Vagina (tissue), 2 donors: Measurements from ENCODE around the gene GSTM4. TPM values are rescaled to one million over a fixed set of nuclear protein-coding genes. Genes with fewer than 3 reads are reported as not detected.
A peak's percentile ranks its signal among the peaks of the same experiment; 100 is the strongest.

ENCODE experiments used
- DNase-seq, 2 donors: peaks; one replicate each; pipeline ENCODE4 v3.0.0-alpha.2; 2017; ENCODE audit errors: extremely low spot score in 2 of 2
- H3K27ac ChIP-seq: fragments of 200-600 bp; sonication (generic); one replicate; pipeline ENCODE4 v1.5.1; 2019
- H3K27me3 ChIP-seq: fragments of 200-600 bp; sonication (generic); one replicate; pipeline ENCODE4 v1.5.1; 2019
- H3K36me3 ChIP-seq, 2 donors: fragments of 200-600 bp; sonication (generic); one replicate each; pipeline ENCODE4 v1.5.1; 2017 to 2019
- H3K4me1 ChIP-seq: fragments of 200-600 bp; sonication (generic); one replicate; pipeline ENCODE4 v1.5.1; 2019
- H3K4me3 ChIP-seq, 2 donors: fragments of 200-600 bp; sonication (generic); 1 replicate in 1 of 2; 2 replicates in 1 of 2; pipeline ENCODE4 v1.5.1; 2016 to 2019
- H3K9me3 ChIP-seq: fragments of 200-600 bp; sonication (generic); one replicate; pipeline ENCODE4 v1.5.1; 2019
- CTCF ChIP-seq, 3 experiments: fragments of 450-650 bp in 2 of 3; fragments of 200-600 bp in 1 of 3; sonication (generic) in 1 of 3; IDR thresholded peaks; one replicate each; pipeline ENCODE4 v1.5.1; 2017 to 2019; ENCODE audit warnings: antibody characterized with exemption in 3 of 3, mild to moderate bottlenecking in 2 of 3, moderate library complexity in 2 of 3
- POLR2A ChIP-seq, 2 donors: fragments of 450-650 bp; IDR thresholded peaks; one replicate each; pipeline ENCODE4 v1.6.1; 2017; ENCODE audit warnings: antibody characterized with exemption in 2 of 2, mild to moderate bottlenecking in 2 of 2, moderate library complexity in 2 of 2
- POLR2AphosphoS5 ChIP-seq, 2 donors: sonication (generic); formaldehyde crosslinking; IDR thresholded peaks; one replicate each; pipeline ENCODE4 v1.9.0; 2017; ENCODE audit warnings: antibody characterized with exemption in 2 of 2, mild to moderate bottlenecking in 2 of 2, low read depth in 1 of 2; ENCODE audit not compliant: insufficient read depth in 1 of 2
- intact Hi-C: fragments of 100-400 bp; cut with DNase I; formaldehyde crosslinking; loops from one replicate; pipeline ENCODE4 v1.15.1; 2023
- total RNA-seq: library from RNA; depleted of rRNA; stranded (reverse); fragments of >200 nt; gene quantifications from one replicate; pipeline ENCODE4 v1.2.3, GENCODE V29; 2016

GSTM4 gene
- total RNA-seq, 1 donor from 2014 or later: 36.1 TPM

- H3K4me3 ChIP-seq: peak overlapping the region; percentile 69 to 83
- DNase-seq: no peak
- intact Hi-C loops: loop anchor here (10.0 kb wide), 1 partner anchor 77 kb away; the partner anchor contains the start of gene GNAI3
- peaks cover 64% of the 10 kb centered on the region for H3K4me1 ChIP-seq
- H3K27ac ChIP-seq: peak overlapping the region; percentile 91
- no peaks in the 10 kb centered on the region for H3K27me3 ChIP-seq
- no peaks in the 10 kb centered on the region for H3K9me3 ChIP-seq
- TF ChIP-seq POLR2A (IDR thresholded peaks at IDR 0.05) (no peak), CTCF (IDR thresholded peaks at IDR 0.05) (no peak), POLR2AphosphoS5 (IDR thresholded peaks at IDR 0.05; ENCODE audit: insufficient read depth in 1 of 2, low read depth in 1 of 2) (no peak)
- peaks cover 0 to 6% of the 10 kb centered on the region in 2 donors for H3K36me3 ChIP-seq
Observed at GRCh38 chr1:109621379-109622136, 34.3 kb upstream of the GSTM4 start.

DNA sequence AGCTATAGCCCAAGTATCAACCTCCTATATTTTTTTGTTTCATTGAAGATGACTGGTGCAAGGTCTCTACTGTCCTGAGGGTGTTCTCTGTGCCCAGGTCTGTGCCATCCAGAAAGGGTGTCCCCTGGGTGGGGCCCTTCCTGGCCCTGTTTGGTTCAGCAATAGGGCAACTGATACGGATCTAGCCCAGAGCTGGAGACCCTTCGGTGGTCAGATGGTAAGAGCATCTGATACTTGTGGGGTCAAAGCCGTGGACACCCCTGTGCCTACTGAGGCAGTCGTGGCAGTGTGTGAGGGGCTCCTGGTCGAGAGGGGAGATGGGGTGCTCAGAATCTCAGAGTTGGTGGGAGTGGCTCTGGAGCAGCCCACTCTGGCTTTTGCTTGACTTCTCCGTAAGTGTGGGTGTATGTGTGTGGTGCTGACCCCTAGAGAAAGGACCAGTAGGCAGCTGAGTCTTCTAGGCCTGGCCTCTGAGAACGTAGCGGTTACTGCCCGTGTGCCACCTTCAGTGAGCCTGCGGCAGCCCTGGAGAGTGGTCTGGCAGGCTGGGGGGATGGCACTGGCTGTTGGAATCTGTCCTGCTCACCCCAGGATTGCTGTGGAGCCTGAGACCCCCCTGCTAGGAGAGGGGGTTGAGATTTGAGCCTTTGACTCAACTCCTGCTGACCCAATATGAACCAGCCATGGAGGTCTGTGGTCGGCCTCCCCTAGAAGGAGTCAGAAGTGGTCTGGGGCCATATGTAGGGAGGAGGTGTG is 33.6 kb upstream of the GSTM4 start:
- intact Hi-C loops: loop anchor here (10.0 kb wide), 1 partner anchor 78 kb away; the partner anchor contains the start of gene GNAI3
- peak overlapping the region; percentile 91 for H3K27ac ChIP-seq

DNA sequence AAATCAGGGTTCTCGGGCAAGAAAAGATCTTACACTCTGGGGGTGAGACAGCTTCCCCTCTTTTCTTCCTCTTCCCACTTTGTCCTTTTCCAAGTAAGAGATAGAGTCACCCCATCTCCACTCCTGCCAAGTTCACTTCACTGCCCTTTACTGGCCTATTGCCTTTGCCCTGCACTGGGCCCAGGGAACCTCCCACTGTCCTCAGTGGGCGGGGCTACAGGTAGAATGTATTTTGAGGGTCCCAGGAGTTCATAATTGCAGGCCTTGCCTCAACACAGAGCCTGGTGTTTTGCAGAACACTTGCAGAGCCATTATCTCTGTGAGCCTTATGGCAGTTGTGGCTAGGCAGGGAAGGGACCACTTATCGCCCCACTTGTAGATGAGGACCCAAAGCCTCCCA is 33.0 kb upstream of the GSTM4 start:
- Histone ChIP-seq H3K36me3 (peaks cover 0 to 17% of the 10 kb centered on the region in 2 donors), H3K27ac (peak overlapping the region; percentile 91)
- intact Hi-C loops: loop anchor here (10.0 kb wide), 1 partner anchor 78 kb away; the partner anchor contains the start of gene GNAI3

More for the DNA sequence above, 33.6 kb upstream of the GSTM4 start:
- H3K27me3 ChIP-seq: no peaks in the 10 kb centered on the region
- DNase-seq: no peak
- no peaks in the 10 kb centered on the region for H3K9me3 ChIP-seq
- H3K4me1 ChIP-seq: peaks cover 64% of the 10 kb centered on the region
- no peak for TF ChIP-seq CTCF (IDR thresholded peaks at IDR 0.05)
- peaks cover 0 to 13% of the 10 kb centered on the region in 2 donors for H3K36me3 ChIP-seq
- H3K4me3 ChIP-seq: peak overlapping the region in 1 of 2 donors; percentile 69

DNA sequence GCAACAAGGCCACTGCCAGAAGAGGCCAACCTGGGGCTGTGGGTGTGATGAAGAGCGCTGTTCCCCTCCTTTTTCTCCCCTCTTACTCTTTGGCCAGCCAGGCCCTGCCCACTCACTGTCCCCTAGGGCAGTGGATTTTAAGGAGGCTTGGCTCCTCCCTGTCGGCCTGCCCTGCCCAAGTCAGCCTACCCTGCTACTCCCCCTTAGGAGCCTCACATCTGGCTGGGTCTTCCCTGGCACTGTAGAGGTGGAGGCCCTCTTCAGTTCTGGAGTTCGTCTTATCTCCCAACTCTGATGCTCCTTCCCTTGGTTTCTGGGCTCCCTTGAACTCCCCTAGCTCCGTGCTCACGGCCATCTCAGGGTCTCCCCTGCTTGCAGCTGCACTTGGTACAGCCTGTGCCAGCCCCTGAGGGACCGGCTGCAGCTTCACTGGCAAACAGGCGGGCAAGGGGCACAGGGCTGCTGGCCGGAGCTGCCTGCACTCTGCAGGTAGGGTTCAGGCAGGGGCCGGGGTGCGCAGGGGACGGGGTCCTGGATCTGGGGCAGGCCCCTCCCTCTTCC is 32.2 kb upstream of the GSTM4 start:
- Histone ChIP-seq H3K36me3 (peaks cover 0 to 25% of the 10 kb centered on the region in 2 donors), H3K4me1 (peaks cover 62% of the 10 kb centered on the region), H3K27me3 (no peaks in the 10 kb centered on the region), H3K27ac (peak overlapping the region; percentile 91), H3K4me3 (peak overlapping the region; percentile 15 to 35), H3K9me3 (no peaks in the 10 kb centered on the region)
- DNase-seq: no peak
- intact Hi-C loops: loop anchor here (10.0 kb wide), 1 partner anchor 79 kb away; the partner anchor contains the start of gene GNAI3
- TF ChIP-seq POLR2A (IDR thresholded peaks at IDR 0.05): no peak
- no peak for TF ChIP-seq CTCF (IDR thresholded peaks at IDR 0.05)
- TF ChIP-seq POLR2AphosphoS5 (IDR thresholded peaks at IDR 0.05; ENCODE audit: insufficient read depth in 1 of 2, low read depth in 1 of 2): peak in 1 of 2 donors; percentile 60

More for the DNA sequence above, 33.0 kb upstream of the GSTM4 start:
- TF ChIP-seq POLR2AphosphoS5 (IDR thresholded peaks at IDR 0.05; ENCODE audit: insufficient read depth in 1 of 2, low read depth in 1 of 2) (no peak), CTCF (IDR thresholded peaks at IDR 0.05) (no peak), POLR2A (IDR thresholded peaks at IDR 0.05) (no peak)
- DNase-seq: no peak
- Histone ChIP-seq H3K27me3 (no peaks in the 10 kb centered on the region), H3K4me3 (peak overlapping the region in 1 of 2 donors; percentile 15), H3K9me3 (no peaks in the 10 kb centered on the region), H3K4me1 (peaks cover 64% of the 10 kb centered on the region)
